Panc1 (cell line): ENCODE results near the gene ZP1. TPM values are rescaled to one million over a fixed set of nuclear protein-coding genes. Genes with fewer than 3 reads are reported as not detected.

Experiments
- total RNA-seq: library from RNA; stranded (reverse); gene quantifications from one replicate; pipeline ENCODE4 v1.2.1, GENCODE V29; 2021; ENCODE audit not compliant: unreplicated experiment

ZP1 gene
- total RNA-seq, 1 experiment from 2014 or later, result not detected

Other genes starting within 250 kb of the ZP1 start
- gene MS4A8, start 167.9 kb upstream of the ZP1 start, total RNA-seq, result not detected
- gene MS4A18, start 142.8 kb upstream of the ZP1 start, total RNA-seq, result not detected
- gene MS4A15, start 110.7 kb upstream of the ZP1 start, total RNA-seq, result not detected
- gene MS4A10, start 82.2 kb upstream of the ZP1 start, total RNA-seq, result not detected
- gene CCDC86, start 25.4 kb upstream of the ZP1 start, total RNA-seq, result 70.2 TPM
- not detected for gene PTGDR2, start 11.6 kb upstream of the ZP1 start, total RNA-seq
- gene PRPF19, start 39.0 kb downstream of the ZP1 start, total RNA-seq, result 149 TPM
- gene TMEM109, start 46.6 kb downstream of the ZP1 start, total RNA-seq, result 91.8 TPM
- gene TMEM132A, start 56.9 kb downstream of the ZP1 start, total RNA-seq, result 154 TPM
- 8.7 TPM for gene SLC15A3, start 84.6 kb downstream of the ZP1 start, total RNA-seq
- 1.1 TPM for gene CD6, start 104.1 kb downstream of the ZP1 start, total RNA-seq
- 0.28 TPM for gene CD5, start 234.9 kb downstream of the ZP1 start, total RNA-seq